CD4-positive, alpha-beta T cell treated with Interleukin-17A for 1 hour (primary cell): Measurements from ENCODE around the gene LIX1L.

ENCODE experiments used
- DNase-seq: peaks from one replicate; pipeline ENCODE4 v3.0.0-alpha.2; 2020

The LIX1L gene

GRCh38 chr1:145962157-145963102 lies 4.6 kb upstream of the LIX1L start:
- DNase-seq = peak; percentile 56

DNA sequence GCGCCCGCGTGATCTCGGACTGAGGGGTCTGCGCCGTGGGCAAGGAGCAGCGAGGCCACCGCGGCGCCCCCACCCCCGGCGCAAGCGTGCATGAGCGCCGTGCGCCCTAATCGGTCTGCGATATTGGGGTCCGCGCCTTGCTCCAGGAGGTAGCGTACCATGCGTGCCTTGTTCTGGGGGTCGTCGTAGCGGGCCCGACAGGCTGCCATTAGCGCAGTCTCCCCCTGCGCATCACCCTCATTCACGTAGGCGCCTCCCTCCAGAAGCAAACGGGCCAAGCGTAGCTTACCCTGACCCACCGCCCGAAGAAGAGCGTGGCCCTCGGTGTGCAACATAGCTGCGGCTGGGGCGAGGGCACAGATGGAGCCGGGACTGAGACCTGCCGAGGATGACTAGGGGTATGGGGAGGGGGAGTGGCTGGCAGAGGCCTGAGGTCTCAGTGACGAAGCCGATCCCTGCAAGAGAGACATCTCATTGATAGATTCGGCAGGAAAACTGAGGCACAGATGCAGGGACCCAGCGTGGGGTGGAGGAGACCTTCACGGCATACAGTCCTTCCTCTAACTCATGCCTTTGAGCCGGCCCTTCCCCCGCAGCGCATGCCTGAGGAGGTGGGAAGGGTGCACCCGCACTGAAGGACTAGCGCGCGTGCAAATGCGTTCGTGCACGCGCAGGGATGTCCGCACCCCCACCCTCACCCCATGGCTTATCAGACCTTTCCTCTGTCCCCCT lies 3.8 kb upstream of the LIX1L start:
- peak; percentile 44 for DNase-seq

DNA sequence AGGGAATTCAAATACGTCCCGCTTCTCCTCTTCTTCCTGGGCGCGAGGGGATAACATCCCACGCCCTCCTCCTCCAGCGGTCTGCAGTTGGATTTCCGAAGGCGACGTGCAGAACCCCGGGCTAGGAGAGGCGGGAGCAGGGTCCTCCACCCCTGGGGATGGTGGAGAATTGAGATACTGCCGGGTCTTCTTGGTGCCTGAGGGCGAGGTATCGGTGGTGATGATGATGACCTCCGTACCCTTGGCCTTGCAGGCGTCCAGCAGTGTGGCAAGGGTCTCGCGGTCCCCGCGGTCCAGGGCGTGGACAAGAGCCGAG lies 3.2 kb upstream of the LIX1L start:
- DNase-seq = no peak

GRCh38 chr1:145960468-145961108 lies 2.8 kb upstream of the LIX1L start:
- peak; percentile 62 for DNase-seq

GRCh38 chr1:145959957-145960467 lies 2.2 kb upstream of the LIX1L start:
- DNase-seq = no peak

- no peak for DNase-seq
These were observed 1.5 kb upstream of the LIX1L start for GRCh38 chr1:145959333-145959732.

- no peak for DNase-seq
These were observed 917 bp upstream of the LIX1L start for GRCh38 chr1:145958734-145959133.

DNA sequence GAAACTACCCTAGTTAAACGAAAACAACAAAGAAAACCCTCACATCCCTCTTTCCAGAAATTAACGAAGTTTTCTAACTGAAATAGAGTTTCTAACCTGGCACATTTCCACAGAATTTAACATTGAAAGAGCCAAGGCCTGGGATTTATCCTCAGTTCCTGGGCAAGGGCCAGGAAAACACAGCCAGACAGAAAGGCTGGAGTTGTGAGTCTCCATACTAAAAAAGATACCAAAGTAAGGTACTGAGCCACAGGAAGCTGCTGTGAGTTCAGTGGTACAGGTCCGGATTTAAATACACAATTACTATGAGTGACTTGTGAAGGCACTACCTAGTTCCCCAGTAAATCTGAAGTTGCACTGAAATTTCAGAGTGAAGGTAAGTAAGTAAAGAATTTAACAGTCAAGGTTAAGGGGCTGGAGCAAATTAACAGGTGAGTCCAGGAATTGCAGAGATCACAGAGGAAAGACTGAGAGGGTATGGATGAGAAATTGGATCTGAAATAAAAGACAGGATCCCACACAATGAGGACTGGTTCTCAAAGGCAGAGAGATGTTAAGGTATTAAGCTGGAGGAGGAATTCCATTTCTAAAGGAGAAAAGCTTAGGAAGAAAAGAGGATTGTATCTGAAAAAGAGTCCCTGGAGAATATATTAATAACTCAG lies 905 bp downstream of the LIX1L start:
- peak; percentile 34 for DNase-seq

GRCh38 chr1:145956361-145956760 lies 1.5 kb downstream of the LIX1L start:
- no peak for DNase-seq

DNA sequence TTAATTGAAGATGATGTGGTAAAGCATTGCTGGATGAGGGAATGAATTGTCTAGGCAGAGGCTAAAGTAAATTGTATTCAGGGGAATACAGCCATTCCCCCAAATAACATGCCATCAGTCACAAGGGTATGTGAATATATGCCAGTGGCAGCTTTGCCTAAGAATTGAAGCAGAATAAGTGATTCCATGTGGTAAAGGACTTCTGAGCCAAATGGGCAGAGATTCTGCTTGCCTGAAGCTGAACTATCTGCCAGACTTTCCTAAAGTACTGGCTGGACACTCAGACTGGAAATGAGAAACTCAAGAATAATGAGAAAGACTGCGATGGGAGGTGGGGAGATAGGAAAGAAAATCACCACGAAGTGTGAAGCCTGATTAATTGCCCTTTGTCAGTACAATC lies 2.4 kb downstream of the LIX1L start:
- no peak for DNase-seq

- DNase-seq = no peak
These were observed 4.0 kb downstream of the LIX1L start for GRCh38 chr1:145953861-145954260.

DNA sequence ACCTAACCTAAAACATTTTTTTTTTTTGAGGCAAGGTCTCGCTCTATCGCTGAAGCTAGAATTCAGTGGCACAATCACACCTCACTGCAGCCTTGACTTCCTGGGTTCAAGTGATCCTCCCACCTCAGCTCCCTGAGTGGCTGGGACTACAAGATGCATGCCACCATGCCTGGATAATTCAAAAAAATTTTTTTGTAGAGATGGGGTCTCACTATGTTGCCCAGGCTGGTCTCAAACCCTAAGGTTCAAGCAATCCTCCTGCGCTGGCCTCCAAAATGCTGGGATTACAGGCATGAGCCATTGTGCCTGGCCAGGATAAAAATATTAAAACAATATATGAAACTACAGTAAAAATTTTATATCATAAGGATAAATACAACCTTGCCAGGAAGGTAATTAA lies 4.9 kb downstream of the LIX1L start:
- DNase-seq = no peak

- DNase-seq = no peak
These were observed 6.3 kb downstream of the LIX1L start for GRCh38 chr1:145951526-145951925.

DNA sequence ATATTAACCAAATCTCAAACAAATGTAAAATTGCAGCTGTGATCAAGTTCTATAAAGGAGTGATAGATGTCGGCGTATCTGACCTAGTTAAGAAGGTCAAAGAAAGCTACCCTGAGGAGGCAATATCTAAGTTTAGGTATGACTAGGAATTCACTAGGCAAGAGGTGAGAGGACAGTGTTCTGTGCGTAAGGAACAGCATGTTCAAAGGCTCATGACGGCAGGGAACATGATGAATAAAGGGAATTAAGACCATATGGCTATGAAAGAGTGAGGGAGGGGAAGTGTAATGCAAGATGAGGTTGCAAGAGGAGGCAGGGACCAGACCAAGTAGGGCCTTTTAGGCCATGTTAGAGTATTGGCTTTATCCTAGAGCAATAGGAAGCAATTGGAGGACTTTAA lies 8.6 kb downstream of the LIX1L start:
- no peak for DNase-seq

- no peak for DNase-seq
These were observed 10.3 kb downstream of the LIX1L start for GRCh38 chr1:145947551-145947950.

DNA sequence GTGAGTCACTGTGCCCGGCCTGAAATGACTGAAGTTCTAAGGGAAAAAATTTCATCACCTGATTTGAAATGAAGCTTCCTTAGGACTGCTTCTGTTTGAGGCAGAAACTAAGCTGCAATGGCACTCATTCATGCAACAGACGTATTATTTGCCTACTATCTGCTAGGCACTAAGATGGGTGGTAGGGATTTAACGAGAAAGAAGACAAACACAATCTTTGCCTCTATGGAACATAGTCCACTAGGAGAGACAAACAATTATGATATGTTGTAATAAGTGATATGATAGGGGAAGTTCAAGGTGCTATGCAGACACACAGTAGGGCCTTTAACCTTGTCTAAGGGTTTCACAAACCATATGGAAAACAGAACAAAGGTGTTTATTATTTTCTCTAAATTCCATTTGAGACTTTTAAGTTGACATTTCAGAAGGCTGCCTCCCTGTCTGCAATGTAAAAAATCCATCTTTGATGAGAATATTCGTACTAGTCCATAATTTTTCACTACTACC lies 11.3 kb downstream of the LIX1L start:
- no peak for DNase-seq

GRCh38 chr1:145944532-145944931 lies 13.3 kb downstream of the LIX1L start:
- DNase-seq = no peak

- DNase-seq = no peak
These were observed 14.9 kb downstream of the LIX1L start for GRCh38 chr1:145942871-145943270.

DNA sequence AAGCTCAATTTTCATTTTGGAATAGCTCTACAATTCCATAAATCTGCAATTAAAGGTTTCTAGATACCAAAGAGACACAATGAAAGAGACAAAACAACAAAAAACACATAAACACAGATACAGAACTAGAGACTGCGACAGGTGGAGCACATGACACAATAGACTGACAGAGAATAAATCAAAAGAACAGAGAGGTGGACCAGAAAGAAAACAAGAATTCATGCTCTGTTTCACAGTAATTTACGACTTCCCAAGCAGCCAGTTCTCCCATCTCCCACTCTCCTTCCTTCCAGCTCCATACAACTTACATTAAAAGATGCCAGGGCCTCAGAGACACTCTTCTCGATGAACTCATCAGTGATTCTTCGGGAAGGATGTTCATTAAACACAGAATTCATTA lies 15.4 kb downstream of the LIX1L start:
- no peak for DNase-seq

- DNase-seq = no peak
These were observed 20.4 kb downstream of the LIX1L start for GRCh38 chr1:145937436-145937835.

- no peak for DNase-seq
These were observed 21.6 kb downstream of the LIX1L start for GRCh38 chr1:145936247-145936646.

DNA sequence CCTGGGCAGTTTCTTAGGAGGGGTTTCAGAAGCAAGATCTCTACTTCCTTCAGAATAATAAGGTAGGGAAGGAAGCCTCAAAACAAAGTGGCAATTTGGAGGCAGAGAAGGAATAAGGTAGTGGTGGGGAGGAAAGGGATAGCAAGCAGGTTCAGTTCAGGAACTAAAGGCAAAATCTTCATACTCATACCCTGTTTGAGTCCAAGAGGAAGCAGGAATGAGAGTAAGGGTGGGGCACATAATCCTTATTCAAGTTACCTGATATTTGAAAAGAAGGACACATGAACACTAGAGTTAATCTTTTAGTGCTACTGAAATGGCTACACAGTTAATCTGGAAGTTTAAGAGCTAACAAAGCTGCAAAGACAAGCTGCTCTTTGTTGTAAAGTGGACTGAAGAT lies 22.1 kb downstream of the LIX1L start:
- DNase-seq = no peak

GRCh38 chr1:145932522-145933009 lies 25.3 kb downstream of the LIX1L start:
- DNase-seq = peak; percentile 63
